HG03575 (cell line): ENCODE results near the gene DPH6.
A peak's percentile ranks its signal among the peaks of the same experiment; 100 is the strongest.

Source experiments
- ATAC-seq: cut with Tn5 transposase; IDR thresholded peaks from one replicate; pipeline ENCODE4 v1.9.1; 2021; ENCODE audit not compliant: unreplicated experiment, insufficient number of reproducible peaks, low FRiP score; ENCODE audit errors: extremely low read depth

Gene DPH6

DNA sequence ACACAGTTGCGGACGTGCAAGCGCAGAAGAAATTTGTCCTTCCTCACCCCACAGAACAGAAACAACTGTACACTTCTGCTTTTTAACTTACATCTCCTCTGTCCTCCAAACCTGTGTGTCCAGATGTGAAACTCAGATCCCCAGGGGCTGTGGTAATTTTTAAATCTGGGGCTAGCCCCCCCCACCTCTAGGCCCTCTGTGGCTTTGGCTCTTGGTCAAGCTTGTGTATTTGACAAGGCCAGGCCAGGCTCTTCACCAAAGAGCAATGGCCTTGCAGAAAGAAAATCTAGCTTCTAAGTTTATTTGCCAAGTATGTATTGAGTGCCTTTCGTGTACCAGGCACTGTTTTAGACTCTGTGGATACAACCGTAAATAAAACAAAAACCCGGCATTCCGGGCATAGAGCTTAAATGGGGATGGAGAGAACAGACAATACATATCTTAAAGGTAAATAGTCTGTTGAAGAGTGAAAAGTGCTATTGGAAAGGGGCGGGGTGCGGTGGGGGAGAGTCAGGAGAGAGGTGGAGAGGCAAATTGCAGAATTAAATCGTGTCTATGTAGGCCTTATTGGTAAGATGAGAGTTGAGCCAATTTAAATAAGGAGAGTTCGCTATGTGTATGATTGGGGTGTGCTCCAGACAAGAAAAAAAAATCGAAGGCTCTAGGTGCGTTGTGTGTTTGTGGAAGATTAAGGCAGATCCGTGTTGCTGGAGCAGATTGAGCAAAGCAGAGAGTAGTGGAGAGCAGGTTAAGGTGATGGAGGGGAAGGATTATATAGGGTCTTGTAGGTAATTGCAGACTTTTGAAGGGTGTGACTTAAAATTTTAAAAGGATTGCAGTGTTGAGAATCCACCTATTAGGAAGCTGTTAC lies 781 bp upstream of the DPH6 start:
- ATAC-seq, result peak; percentile 2

DNA sequence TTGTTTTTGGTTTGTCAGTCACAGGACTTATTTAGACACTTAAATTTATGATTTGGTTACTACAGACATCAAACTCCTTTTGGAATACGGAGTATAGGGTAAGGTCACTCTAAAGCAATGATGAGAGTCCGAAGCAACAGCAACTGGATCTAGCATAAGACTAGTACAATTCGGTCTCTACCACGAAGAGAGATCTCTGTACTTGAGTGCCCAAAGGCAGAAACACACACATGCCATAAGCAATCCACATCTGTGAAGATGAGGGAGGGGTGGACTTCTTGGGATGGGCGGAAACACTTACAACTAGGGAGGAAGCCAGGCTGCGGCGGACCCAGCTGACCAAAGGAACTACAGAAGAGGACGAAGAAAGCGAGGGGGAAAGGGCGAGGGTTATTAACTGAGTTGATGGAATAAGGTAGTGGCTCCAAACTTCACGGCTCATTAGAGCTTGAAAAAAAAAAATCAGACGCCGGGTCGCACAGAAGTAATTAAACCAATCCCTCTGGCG lies 595 bp downstream of the DPH6 start:
- peak; percentile 9 for ATAC-seq

DNA sequence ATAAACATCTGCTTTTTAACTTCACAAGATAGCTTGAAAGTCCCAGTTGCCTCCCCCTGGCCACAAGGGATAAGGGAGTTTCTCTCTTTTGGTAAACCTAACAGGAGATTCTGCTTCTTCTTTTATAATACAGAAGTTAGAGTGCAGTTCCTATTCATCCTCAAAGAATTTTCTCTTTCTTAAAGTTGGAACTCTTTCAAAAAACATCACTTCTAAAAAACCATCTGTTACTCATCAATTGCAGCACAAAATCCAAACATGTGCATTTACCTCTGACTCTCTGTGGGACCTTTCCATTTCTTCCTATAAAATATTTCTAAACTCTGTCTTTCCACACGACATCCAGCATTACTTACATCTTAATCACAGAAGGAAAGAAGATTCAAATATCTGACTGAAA lies 5.1 kb downstream of the DPH6 start:
- no peak for ATAC-seq

DNA sequence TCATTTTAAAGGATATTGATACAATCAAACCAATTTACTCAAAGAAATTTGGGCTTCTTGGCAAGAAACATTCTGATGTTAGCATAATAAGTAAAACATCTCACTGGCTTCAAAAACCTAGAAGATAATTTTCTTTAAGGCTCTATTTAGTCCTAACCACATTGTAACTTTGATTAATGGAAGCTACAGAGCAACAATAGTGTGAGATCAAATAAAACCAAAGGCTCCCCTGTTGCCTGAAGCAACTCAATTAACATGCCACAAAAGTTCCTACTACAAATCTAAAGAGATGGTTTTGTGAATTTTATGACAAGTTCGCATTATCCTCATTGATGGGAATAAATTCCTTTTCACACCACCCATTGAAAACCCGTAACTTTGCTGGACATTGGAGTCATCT lies 5.9 kb downstream of the DPH6 start:
- ATAC-seq, result no peak

DNA sequence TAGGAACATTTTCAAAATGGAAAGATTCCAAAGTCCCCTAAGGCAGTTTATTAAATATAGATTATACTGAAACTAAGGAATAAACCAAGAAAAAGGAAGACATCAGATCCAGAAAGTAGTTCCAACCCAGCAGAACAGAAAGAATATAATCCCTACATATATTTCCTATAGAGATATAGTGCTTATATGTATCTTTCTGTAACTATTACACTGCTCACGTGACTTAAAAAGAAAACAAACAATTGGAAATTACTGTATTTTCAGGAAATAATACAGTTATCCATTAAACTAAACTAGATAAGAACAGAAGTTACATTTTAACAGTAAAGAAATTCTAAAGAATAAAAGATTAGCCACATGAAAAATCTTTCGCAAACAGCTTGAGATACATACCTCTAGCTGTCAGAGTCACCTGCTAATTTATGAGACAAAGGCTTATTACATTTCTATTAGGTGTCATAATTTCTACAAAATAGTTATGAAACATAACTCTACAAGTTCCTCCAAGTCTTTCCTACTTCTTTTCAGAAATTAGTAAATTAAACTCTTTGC lies 10.5 kb downstream of the DPH6 start:
- no peak for ATAC-seq

DNA sequence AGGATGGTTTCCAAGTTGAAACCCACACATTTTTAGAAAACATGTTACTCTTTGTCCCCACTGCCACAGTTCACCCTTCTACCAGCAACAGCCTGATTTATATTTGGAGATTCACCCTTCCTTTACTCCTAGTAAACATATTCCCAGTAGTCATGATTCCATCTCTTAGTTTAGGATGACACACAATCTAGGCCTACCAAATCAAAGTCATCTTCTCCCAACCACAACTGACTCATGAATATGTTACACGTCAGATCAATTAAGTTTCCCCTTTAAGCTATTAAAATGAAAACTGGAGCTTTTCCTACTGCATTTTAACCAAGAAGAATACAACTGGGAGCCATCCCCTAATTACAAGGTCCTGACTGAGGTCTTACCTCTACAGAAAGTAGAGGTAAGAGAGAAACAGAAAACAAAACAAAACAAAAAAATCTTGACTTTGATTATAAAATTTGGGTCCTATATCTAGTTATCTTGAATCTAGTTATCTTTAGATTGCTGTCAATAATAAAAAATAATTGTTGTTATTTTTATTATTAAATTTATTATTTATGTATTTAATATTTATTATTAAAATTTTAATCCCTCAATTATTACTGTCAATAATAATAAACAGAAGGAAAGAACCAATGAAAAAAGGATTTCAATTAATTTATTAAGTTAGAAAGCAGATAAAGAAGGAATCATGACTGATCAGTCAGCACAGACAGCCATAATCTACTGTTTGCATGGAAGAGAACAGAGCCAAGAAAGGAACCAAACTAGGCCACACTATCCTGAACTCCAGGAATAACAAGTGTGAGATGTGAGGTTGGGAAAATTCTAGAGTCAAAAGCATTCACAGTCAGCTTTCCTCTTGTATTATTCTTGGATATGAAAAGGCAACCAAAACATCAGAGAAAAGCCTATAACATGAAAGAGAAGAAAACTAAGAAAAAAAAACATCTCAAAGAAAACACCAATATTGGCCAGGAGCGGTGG lies 12.5 kb downstream of the DPH6 start:
- ATAC-seq, result no peak

DNA sequence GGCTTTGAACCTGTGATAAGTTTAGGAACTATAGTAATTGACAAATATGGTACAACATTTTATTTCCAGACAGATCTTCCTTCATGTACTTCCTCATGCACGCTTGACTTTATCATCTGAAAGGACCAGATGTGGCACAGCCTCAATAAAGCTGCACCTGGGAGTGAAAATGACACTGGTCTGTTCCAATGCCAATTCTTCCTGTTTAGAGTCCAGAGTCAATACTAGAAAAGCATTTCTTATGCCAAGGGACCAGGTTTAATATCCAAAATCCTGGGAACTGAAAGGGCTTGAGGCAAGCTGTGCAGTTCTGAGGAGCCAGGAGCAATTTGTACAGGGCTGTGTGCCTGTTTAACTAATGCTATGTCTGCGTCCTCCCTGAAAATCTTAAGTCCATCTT lies 15.3 kb downstream of the DPH6 start:
- no peak for ATAC-seq

DNA sequence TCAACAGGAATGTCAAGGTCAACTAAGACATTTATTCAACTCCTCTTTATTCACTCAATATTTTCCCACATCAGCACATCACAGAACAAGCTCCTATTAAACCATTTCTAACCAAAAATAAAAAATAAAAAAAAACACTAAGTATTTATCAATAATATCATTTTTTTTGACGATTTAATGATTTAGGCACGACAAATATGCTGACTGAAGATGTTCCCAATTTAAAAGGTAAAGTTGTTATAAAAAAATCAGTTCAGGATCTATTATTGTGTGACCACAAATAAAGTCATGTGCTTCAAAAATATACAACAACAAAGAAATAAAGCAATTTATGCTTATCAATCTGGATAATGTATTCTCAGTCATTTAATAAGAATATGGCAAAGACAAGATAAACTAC lies 16.2 kb downstream of the DPH6 start:
- ATAC-seq, result no peak

DNA sequence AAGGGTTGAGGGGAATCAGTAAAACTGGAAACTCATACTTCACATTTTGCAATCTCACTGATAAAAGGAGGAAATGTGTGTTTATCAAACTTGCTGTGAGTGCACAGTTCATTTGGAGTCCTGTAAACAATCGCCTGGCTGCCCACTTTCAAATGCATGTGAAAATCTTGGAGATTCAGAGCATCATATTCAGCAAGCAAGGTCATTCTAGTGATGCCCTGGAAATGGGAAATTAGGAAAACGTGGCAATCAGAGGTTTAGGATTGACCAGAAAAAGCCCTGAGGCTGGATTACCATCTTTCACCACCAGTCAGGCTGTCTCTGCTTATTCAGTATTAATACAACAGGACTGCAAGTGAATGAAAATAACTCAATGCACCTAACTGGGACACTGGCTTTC lies 23.9 kb downstream of the DPH6 start:
- ATAC-seq, result no peak

DNA sequence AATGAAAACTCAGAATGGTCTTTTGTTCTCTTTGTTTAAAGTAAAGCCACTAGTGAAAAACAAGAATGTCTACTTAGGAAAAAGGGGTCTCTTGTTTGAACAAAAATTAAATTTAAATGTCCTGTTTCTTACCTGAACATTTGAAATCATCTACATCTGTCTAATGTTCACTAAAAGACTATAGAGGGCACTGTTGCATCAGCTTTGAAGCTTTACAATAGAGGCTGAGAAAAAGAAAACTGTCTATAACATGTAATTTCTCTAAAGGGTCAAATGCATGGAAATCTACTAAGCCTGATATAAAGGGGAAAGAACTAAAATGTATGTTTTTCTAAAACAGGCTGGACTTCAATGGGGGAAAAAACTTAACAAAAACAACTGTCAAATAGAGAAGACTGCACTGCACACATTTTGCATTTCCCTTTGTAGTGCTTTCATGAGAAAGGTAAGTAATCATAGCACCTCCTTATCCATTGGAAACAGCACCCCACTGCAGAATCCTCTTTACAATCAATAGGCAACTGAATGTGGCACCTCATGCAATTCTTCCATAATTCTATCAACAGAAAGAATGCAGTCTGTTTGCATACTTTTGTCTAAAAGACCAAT lies 26.3 kb downstream of the DPH6 start:
- ATAC-seq, result peak; percentile 51

DNA sequence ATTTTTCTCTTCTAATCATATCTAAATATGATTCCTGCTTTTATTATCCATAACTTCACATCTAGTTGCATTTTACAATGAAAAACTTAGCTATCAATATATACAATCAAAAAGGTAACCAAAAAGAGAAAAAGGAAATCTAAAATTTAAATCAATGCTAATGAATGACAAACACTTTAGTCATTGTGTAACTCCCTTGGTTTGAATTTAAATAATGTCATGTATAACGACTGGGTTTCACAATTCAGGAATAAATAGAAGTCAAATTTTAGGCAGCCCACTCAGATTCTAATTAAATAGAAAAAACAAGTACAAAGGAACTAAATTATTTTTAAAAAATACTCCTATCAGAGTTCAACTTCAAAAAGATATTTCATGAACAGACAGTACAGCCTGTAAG lies 26.9 kb downstream of the DPH6 start:
- no peak for ATAC-seq

DNA sequence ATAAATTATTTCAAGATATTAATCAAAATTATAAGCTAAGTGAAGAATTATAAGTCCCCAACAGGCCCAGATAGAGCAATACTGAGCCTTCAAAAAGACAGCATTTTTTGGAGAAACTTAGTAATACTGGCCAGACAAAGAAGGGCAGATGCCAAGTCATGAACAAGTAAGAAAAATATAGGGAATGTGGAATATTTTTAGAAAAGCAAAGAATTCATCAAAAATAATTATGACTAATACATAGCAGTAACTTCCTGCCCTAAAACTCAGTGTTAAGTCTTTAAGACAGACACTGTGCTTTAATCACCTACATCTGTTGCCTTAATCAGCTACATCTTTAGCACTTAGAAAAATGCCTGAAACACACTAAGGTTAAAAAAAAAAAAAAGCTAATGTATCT lies 31.2 kb downstream of the DPH6 start:
- no peak for ATAC-seq

DNA sequence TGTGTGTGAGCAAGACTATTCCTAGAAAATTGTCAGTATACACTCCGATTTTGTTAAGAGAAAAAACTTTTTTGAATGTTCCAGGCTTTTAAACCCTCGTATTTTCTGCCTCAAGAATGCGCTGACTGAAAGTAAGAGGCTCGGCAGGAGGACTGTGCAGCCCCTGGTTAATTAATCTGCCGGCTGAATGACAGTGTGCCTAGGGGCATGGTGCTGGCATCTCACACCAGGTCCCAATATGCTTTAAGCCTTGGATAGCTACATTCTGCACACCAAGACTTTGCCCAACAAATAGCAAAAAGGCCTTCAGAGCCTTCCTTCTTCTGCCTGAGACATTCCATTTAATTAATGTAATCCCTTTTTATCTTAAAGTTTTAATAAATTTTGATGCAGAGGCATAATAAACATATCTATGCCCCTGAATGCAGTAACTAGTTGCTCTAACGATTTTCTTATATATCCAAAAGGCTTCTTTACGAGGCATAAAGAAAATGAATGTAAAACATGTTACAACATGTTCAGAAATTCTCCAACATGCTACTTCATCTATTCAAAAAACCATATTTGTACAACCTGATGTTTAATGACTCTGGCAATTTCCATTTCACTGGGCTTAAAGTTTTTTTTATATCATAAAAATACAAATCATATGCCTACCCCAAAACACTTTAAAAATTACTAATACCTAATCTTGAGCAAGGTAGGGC lies 37.9 kb downstream of the DPH6 start:
- ATAC-seq, result no peak

DNA sequence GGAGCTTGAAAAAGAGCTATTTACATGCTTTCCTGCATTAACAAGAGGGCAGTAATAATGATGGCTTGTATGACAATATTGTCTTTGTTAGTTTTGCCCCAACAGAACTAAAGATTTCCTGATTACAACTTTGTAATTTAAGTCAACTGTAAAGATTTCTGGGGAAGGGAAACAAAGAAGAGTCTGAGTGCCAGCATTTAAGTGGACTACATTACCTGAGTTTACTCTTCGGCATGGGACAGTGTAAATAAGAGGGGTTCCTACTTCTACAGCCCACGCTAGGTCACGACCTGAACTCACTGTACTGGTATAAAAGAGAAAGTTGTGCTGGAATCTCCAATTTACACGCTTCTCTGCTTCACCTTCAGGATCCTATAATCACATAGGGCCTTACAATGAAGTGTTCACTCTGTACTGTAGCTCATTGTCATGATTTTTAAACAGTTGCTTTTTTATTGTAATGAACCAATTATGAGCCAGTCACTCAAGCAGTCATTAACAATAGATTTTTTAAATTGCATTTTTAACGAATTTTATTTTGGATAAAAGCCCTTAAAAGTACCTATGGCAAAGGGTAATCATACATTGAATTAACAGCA lies 39.6 kb downstream of the DPH6 start:
- ATAC-seq, result no peak

DNA sequence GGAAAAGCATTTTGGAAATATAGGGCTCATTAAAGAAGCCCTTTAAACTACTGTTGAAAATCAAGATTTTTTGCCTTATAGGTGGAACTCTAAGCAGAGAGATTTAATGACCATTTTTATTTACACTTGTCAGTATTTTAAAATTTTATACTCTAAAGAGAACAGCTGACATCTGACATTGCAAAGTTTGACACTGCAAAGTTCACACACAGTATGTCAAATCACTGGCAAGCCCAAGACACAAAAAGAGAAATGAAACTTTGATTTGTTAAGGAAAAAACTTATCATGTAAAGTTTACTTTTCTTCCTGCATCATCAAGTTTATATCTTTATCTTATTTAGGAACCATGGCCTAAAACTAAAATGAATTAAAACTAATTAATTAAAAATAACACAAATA lies 40.2 kb downstream of the DPH6 start:
- no peak for ATAC-seq

DNA sequence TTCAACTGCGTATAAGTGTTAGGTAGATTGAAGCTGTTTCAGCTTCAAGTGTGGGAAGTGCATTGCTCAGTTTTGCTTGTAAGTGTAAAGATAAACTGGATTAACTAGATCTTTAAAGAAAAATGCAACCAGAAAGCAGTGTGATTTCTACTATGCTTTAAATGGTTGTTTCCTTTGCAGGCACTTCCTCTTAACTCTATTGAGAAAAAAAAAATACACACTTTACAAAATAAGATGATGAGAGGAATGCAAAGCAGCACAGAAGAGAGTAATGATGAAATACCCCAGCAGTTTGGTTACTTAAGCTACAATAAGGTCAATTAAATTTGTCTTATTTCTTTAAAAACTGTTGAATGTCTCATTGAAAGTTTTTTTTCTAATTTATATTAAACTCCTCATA lies 40.8 kb downstream of the DPH6 start:
- no peak for ATAC-seq

DNA sequence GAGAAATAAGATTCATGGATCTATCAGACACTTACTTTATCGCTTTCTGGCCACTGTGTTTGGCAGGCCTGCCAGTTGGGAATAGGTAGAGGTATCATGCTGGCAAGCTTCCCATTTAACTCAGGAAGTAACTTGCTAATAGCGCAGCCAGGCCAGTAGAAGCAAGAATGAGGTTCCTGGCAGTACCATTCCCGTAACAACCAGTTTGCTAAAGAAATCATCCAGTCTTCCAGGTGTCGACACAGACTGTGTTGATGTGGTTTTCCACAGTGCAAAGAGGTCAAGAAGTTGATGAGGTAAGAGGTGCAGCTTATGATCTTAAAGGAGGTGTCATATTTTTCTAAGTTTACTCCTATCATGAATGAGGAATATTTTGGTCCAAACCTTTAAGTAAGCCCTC lies 46.2 kb downstream of the DPH6 start:
- ATAC-seq, result no peak

DNA sequence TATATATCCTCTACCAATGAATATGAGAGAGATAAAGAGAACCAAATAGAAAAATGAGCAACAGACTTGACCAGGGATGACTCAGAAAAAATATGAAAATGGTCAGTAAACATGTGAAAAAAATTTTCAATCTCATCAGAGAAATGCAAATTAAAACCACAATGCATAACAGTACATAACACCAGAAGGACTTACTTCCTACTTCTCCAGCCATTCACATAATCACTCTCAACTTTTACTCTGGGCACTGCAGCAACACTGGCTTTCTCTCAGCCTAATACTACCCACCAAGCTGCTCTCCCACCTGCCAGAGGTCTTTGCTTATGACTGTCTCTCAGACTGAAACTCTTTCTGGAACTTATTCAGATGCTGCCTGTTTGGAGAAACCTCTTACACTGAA lies 49.4 kb downstream of the DPH6 start:
- peak; percentile 99 for ATAC-seq
